Measurements from ENCODE around the gene TEPSIN. TPM values are rescaled to one million over a fixed set of nuclear protein-coding genes. Genes with fewer than 3 reads are reported as not detected.

TEPSIN gene
- total RNA-seq, 1 experiment from 2014 or later: 40.7 TPM

- TF ChIP-seq ZMAT4 (CRISPR knock-in tag; IDR thresholded peaks at IDR 0.05): no peak
These were observed 47.8 kb upstream of the TEPSIN start (continued) for GRCh38 chr17:81286491-81287145.

- Mint-ChIP-seq H3K4me3 (no peak overlapping the region), H3K27me3 (ENCODE audit: low read depth) (no peaks in the 10 kb centered on the region), H3K27ac (peak overlapping the region; percentile 76), H3K4me1 (0 out of 2 replicates have a peak, but pooled peaks cover 5% of the 10 kb centered on the region), H3K9me3 (no peaks in the 10 kb centered on the region), H3K36me3 (peaks cover 7% of the 10 kb centered on the region; the same call in 1 of the 2 replicates)
- ATAC-seq (no peak), DNase-seq (ENCODE audit: low spot score) (no peak)
- TF ChIP-seq CBFB (CRISPR knock-in tag; IDR thresholded peaks at IDR 0.05; ENCODE audit: low read depth) (no peak), TCF7 (CRISPR knock-in tag; IDR thresholded peaks at IDR 0.05; ENCODE audit: low read depth) (no peak), MLX (CRISPR knock-in tag; IDR thresholded peaks at IDR 0.05) (no peak), HMGA2 (CRISPR knock-in tag; IDR thresholded peaks at IDR 0.05) (no peak), JUN (CRISPR knock-in tag; IDR thresholded peaks at IDR 0.05) (no peak), FOXP1 (CRISPR knock-in tag; IDR thresholded peaks at IDR 0.05; ENCODE audit: borderline replicate concordance) (0 out of 2 replicates have a peak, but pooled peaks have one; percentile 7)
- POLR2A ChIA-PET: no interaction called here
- CTCF ChIA-PET: interaction anchor here (0.6 to 1.6 kb wide), 4 partner anchors 79 to 233 kb away, joined by 3 to 7 read pairs (median 4); no protein-coding TSS in a partner anchor
These were observed 47.0 kb upstream of the TEPSIN start for GRCh38 chr17:81285894-81286293.

GRCh38 chr17:81285179-81285878 lies 46.5 kb upstream of the TEPSIN start:
- Mint-ChIP-seq H3K27me3 (ENCODE audit: low read depth) (no peaks in the 10 kb centered on the region), H3K4me1 (0 out of 2 replicates have a peak, but pooled peaks cover 5% of the 10 kb centered on the region), H3K4me3 (no peak overlapping the region), H3K36me3 (peaks cover 7% of the 10 kb centered on the region; the same call in 1 of the 2 replicates), H3K9me3 (no peaks in the 10 kb centered on the region), H3K27ac (peak overlapping the region; percentile 63)
- no peak for DNase-seq (ENCODE audit: low spot score)
- CTCF ChIA-PET: interaction anchor here (0.6 to 1.7 kb wide), 5 partner anchors 10 to 234 kb away, joined by 3 to 4 read pairs (median 3); partner anchors contain the start of gene SLC38A10
- POLR2A ChIA-PET: no interaction called here
- no peak for ATAC-seq
- TF ChIP-seq SOX15 (CRISPR knock-in tag; IDR thresholded peaks at IDR 0.05) (no peak), SP1 (CRISPR knock-in tag; conservative IDR thresholded peaks at IDR 0.05) (no peak), ZMAT4 (CRISPR knock-in tag; IDR thresholded peaks at IDR 0.05) (no peak), HMGXB4 (CRISPR knock-in tag; IDR thresholded peaks at IDR 0.05) (no peak), RORB (CRISPR knock-in tag; IDR thresholded peaks at IDR 0.05) (no peak), KAT7 (CRISPR knock-in tag; IDR thresholded peaks at IDR 0.05; ENCODE audit: borderline replicate concordance) (no peak), ZNF138 (CRISPR knock-in tag; conservative IDR thresholded peaks at IDR 0.05) (no peak), RELA (CRISPR knock-in tag; IDR thresholded peaks at IDR 0.05; ENCODE audit: borderline replicate concordance) (no peak), ERG (CRISPR knock-in tag; IDR thresholded peaks at IDR 0.05) (no peak), SMAD3 (CRISPR knock-in tag; IDR thresholded peaks at IDR 0.05; ENCODE audit: borderline replicate concordance) (no peak), ZNF281 (CRISPR knock-in tag; IDR thresholded peaks at IDR 0.05) (no peak), TEAD4 (CRISPR knock-in tag; IDR thresholded peaks at IDR 0.05) (no peak), HMGA2 (CRISPR knock-in tag; IDR thresholded peaks at IDR 0.05) (no peak), FOXK1 (CRISPR knock-in tag; IDR thresholded peaks at IDR 0.05) (no peak), ZNF121 (CRISPR knock-in tag; IDR thresholded peaks at IDR 0.05) (no peak), GRHL2 (CRISPR knock-in tag; IDR thresholded peaks at IDR 0.05; ENCODE audit: insufficient replicate concordance, severe bottlenecking) (no peak), FOXP1 (CRISPR knock-in tag; IDR thresholded peaks at IDR 0.05; ENCODE audit: borderline replicate concordance) (no peak)

Data from WTC11 (cell line).